Stimulated activated CD8-positive, alpha-beta memory T cell treated with anti-CD3 and anti-CD28 coated beads, Interleukin-15, amount 100 ng/mL, for 1 hour (primary cell): Measurements from ENCODE around the gene DPP4.

Source experiments
- DNase-seq: peaks from one replicate; pipeline ENCODE4 v3.0.0-alpha.2; 2020; ENCODE audit warnings: low read depth

The DPP4 gene

DNA sequence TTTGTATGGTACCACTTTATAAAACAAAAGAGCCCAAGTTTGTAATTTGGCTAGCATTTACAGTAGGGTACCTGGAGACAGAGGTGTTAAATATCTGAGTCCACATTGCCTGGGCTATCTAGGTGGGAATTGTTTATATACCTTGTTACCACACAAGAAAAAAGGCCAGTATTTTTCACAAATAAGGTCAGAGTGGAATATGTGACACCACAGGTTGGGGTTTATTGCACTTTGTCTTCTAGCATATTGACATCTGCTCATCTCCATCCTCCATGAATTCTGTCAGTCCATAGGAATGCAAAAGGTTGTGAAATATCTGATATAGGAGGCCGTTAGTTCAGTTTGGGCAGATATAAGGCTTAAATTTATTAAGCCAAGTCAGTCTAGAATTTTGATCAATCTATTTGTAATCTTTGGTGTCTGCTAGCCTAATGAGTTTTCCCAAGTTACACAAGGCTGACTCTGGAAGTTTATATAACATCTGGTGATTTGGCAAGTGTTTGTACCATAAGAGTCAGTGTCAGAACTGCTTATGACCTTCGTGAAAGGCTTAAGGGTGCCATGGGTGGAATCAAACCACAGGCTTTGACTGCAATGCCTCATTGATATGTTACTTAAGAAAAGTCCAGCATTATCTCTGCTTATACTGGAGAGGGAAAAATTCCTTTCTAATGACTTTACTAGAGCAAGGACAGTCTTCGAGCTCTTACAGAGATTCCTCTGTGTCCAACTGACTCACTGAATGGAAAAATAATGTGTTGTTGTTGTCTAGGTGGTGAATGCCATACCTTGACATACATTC lies 11.3 kb upstream of the DPP4 start:
- DNase-seq = no peak

DNA sequence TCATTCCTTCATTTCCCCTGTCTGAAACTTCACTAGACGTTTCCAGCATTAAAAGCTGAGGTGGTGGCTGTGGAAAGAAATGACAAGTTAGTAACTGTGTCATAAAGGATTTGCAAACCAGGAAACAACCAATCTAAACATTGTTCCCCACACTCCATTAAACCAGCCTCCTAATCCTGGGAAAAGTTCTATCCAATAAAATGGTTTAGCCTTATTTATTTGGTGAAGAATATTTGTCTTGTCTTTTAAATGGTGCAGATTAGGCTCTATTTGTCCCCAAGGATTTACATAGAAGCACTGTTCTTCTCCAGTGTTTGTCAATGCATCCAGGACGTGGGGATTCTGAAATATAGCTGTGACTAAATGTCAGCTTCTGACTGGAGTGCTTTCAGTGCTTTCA lies 10.5 kb upstream of the DPP4 start:
- no peak for DNase-seq

DNA sequence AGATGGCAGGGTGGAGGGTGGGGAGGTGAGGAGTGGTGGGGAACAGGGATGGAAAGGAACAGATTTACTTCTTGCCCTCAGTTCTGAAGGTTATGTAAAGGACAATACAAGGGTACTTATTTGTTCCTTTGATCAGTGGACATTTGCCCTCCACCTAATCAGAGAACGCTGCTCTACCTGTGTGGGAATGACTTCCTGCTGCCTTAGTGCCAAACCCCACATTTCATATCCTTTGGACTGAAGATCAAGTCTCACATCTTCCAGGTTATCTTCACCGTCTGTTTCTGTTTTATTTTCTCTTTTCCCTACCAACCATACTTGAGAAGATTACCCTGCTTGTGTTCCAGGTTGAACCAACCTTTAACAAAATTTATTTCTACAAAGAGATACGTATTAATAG lies 8.7 kb upstream of the DPP4 start:
- DNase-seq = no peak

DNA sequence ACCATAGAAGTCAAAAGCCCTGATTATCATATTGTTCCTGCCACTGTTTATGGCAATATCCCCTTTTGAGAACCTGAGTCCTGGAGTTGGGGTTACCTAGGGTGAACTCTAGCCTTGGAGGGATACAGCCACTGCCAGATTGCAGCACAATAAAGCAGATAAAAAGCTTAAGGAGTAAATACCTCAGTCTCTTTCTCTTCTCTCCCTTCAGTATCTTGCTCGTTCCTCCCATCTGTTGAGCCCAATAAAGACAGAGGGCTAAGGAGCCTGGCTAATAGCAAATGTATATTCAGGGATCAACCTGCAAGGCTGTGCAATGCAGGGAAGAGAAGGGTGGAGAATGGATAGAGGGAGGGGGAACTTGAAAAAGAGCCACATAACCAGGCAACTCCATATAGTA lies 8.0 kb upstream of the DPP4 start:
- no peak for DNase-seq

DNA sequence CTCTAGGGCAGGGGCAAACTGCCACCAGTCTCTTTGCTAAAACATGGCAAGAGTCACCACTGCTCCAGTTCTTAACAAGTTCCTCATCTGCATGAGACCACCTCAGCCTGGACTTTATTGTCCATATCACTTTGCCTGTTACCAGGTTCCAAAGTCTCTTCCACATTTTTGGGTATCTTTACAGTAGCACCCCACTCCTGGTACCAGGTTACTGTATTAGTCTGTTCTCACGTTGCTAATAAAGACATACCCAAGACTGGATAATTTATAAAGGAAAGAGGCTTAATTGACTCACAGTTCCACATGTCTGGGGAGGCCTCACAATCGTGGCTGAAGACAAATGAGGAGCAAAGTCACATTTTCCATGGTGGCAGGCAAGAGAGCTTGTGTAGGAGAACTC lies 5.5 kb upstream of the DPP4 start:
- DNase-seq = no peak

DNA sequence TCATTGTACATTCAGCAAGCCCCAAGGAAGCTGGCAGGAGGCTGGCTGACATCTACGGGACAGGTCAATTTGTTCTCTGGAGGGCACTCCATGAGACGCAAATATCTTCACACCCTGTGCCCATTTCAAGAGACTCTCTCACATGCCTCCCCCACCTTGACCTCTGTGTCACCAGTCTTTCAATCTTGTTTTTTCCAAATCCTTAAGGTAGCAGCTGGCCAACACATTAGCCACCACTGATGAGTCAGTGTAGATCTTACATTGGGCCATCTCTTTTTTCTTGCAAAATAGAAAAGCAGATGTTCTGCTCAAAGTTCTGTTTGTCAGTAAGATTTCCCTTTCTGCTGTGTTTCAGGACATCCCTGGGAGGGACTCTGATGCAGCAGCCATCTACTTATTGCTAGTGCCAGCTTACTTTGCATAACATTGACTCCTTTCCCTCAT lies 1.7 kb upstream of the DPP4 start:
- no peak for DNase-seq

DNA sequence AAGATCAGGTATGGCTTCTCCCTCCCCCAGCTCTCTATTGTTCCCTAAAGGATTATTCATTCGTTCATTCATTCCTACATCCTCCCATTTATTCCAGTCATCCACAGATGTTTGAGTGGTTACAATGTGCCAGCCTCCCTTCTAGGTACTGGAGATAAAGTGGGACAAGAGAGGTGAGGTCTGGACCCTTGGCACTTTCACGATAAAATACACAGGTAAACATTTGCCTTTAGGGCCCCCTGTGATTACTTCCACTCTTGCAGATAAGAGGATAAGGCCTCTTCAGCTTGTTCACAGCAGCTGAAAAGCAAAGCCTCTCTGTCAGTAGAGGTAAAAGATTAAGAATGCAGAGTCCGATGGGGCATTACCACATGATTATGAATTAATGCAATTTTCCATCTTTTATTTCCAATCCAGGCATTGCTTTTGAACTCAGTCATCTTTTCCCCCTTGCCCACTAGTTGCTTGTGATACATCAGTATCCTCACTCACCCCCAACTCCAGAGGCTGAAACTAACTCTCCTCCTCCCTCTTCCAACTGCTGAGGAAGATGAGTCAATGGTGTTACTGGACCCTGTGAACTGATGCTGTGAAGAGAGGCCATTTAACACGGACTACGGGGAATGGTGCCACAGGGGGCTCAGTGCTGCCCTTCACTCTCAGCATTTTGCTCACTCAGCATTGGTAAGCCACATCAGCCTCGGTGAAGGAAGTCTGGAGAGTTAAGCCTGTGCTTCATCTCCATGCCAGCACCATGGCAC lies 1.1 kb upstream of the DPP4 start:
- DNase-seq = no peak

DNA sequence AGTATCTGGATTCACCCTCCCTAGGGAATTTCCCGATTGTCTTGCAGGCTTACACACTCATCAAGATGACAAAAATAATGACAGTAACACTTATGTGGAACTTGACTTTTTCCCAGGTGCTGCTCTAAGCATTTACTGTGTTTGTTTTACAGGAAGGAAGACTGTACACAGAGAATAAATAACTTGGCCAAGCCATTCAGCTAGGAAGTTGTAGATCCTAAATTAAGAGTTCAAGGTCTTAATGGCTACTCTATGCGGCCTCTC lies 549 bp upstream of the DPP4 start:
- DNase-seq = no peak

DNA sequence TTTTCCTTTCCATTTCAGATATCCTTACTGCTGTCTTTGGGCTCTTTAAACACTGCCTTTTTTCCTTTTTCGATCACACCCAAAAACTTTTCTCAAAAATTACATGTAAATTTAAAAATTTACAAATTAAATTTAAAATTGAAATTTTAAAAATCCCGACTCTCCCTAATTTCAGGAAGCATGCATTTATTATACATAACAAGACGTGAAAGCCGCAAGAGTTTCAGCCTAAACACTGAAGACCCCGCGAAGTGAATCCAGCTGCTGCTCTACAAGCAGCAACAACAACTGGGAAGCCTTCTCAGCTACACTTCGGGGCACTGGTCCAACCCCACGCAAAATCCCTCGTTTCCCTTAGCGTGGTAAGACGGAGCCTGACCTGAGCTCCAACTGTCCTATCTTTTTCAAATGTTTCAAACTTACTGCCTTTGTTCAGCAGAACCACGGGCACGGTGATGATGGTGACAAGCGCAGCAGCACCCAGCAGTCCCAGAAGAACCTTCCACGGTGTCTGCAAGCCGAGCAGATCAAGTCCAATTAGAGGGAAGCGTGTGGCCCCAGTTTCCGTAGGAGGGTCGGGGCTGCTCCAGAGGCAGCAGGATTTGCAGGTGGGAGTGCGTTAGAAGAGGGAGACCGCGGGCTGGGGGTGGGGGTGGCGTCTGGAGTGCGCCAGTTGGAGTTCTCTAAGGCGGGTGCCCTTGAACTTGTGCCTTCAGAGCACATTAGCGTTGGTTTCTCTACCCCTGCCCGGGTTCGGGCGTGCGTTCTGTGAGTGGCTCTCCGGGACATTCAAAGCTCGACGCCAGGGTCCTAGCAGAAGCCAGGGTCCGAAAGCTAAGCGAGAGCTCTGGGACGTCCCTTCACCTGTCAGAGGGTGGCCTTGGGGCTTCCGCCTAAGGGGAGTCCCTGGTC lies 783 bp downstream of the DPP4 start:
- DNase-seq = no peak

DNA sequence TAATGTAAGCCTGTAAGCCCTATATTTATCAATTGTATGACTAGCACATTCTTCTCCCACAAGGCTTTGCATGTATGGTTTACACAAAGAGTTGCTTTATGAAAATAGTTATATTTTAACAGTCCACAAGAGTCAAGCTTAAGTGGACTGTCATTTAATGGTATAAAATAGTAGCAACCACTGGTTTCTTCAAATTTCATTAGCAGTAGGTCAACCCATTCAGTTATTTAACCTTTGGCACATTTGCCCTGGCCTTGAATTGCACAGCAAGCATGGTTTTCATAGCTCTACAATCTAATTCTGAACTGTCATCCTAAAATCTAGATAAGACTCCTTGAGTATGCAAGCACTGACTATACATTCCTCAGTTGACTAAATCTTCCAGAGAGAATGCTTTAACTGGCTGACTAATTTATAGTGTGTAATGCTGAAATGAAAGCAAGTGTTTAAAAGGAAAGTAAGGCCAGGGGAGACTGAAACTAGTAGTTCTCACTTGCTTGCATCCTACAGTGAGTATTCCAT lies 1.8 kb downstream of the DPP4 start:
- DNase-seq = no peak

DNA sequence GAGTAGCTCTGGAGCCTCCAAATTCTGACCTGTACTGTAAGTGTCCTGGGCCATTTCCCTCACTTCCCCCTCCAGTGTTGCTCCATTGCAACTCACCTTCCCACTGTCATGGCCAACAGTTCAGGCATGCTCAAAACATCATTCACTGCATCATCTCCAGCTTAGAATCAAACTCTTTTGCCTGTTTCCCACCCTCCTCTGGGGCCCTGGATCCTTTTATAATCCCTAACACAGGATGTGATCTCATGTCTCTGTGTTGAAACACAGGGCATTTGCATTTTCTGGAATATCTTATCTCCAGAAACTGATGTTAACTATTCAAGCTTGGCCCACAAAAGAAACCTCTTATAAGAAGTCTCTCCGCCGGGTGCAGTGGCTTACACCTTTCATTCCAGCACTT lies 3.0 kb downstream of the DPP4 start:
- no peak for DNase-seq

DNA sequence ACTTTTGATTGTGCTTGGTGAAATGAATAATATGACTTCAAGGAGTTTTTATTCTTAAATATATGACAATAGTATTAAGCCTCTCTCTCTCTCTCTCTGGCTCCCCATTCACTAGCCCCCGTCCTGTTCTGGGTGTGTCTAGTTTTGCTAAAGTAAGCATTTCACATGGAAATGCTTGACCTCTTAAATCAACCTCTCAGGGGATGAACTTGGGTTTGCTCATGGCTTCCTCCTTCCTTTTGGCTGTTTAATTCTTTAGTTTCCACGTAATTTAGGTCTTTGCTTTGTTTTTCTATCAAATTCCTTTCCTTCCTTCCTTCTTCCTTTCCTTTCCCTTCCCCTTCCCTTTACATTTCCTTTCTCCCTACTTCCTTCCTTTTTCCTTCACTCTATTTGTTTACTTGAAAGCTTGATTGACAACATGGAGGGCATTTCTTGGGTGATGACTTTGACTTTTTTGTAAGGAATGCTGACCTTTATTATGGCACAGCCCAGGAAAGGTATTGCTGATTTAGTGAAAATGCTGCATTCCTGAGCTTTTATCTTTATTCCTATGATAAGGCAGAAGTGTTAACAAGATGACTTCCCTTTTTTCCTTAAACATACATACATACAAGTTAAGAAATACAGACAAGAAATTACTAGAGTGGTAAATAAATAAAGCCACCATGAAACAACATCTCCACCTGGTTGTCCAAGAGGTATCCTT lies 3.6 kb downstream of the DPP4 start:
- no peak for DNase-seq

DNA sequence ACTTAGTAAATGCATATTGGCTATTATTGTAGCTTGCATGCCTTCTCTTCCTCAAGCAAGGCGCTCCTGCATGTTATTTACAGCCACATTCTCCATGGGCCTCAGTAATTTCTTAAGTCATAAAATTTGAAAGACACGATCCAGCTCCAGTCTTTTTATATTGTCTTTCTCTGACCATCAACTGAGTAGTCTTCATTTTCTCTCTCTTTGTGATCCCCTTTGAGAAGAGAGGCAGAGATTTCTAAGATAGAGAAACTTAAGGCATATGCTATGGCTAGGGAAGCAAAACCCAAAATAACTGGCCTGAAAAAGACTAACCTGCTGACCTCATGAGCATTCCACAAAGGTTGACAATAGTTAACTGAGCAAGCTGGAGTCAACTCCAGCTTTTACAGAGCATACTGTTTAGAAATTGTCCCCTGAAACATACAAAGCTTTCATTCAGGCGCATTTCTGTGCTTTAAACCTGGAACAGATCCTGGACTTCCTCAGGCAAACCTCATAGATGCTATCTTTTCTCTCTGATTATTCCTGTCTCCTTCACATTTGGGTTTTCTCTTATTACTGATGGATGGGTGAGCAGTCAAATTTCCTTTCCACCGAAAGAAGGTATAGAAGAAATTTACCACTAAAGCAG lies 4.6 kb downstream of the DPP4 start:
- no peak for DNase-seq

DNA sequence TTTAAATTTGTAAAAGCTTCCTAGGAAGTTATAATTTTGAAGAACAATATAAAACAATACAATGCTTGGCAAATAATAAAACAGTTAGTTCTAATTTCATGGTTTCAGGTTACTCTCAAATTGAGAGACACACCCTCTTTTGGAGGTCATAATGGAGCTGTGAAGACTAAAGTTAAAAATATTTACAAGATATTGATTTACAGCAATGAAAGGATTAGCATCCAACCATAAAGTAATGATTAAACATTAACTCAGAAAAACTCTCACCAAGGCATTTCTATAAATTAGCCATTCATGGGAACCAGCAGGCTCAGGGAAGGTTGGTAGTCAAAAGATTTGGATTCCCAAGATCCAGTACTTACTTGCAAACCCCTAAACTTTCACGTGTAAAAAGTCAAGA lies 6.4 kb downstream of the DPP4 start:
- DNase-seq = no peak

DNA sequence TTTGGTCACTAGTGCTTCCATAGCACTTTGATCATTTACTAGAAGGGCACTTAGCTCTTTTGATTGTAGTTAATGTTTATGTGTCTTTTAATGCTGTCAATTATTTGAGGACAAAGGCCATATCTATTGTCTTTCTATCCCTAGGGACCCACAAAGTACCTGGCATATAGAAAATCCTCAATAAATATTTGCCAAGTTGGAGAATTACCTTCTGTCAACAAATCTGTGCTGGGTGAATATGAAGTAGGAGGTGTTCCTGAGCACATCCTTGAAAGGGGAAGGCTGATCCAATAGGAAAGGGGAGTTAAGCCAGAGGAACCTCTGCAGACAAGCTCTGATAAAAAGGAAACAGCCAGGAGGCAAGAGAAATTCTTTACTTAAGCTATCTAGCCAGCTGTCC lies 8.2 kb downstream of the DPP4 start:
- no peak for DNase-seq

DNA sequence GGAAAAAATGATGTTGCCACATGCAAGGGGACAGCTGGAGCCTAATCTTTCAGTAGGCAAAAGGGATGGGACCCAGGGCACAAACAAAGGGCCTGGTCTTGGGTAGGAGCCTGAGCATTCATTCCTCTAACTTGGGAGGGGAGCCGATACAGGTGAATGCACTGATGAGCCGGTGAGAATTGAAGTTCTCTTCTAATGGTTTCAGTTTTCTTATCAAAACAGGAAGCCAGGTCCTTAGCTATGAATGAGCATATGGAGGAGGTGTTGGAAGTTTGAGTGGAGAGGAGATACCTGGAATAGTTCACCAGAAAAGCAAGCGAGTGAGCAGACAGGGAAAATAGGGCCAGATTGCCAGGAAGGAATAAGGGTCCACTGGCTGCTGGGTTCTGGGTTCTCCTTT lies 10.1 kb downstream of the DPP4 start:
- no peak for DNase-seq

DNA sequence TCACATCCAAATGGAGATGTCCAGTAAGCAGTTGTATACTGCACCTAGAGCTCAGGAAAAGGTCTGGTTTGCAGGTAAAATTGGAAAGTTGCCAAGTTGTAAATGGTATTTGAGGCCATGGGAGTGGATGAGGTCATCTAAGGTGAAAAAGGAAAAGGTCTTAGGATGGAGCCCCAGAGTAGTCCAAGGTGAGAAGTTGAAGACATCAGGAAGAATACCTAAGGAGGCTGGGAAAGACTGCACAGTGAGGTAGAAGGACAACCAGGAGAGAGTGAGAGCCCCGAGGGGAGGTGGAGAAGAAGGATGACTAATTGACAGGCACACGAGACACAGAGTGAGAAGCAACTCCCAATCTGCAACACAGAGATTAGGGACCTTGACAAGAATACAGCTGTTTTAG lies 10.7 kb downstream of the DPP4 start:
- DNase-seq = no peak

DNA sequence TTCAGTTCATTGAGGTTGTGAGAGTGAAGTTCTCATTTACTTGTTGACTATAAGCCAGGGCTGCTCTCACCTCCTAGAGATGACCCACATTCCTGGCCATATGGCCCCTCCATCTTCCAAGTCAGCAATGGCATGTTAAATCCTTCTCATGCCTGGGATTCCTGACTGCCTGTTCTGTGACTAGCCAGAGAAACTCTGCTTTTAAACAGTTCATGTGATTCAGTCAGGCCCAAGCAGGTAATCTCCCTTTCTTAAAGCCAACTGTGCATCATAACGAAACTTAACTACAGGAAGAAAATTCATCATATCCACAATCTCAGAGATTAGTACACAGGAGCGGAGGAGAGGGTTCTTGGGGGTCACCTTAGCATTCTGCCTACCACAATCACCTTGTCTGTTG lies 11.5 kb downstream of the DPP4 start:
- no peak for DNase-seq

DNA sequence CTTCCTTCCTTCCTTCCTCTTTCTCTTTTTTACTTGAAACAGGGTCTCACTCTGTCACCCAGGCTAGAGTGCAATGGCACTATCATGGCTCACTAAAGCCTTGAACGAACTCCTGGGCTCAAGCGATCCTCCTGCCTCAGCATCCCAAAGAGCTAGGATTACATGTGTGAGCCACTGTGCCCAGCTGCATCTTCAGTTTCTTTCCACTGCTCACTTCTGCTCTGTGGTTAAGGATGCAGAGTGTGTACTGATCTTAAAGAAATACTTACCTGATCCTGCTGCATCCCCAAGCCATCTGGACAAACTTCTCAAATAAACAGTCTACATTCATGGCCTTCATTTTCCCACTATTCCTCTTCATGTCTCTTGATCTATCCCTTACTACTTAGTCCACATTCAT lies 13.0 kb downstream of the DPP4 start:
- no peak for DNase-seq

DNA sequence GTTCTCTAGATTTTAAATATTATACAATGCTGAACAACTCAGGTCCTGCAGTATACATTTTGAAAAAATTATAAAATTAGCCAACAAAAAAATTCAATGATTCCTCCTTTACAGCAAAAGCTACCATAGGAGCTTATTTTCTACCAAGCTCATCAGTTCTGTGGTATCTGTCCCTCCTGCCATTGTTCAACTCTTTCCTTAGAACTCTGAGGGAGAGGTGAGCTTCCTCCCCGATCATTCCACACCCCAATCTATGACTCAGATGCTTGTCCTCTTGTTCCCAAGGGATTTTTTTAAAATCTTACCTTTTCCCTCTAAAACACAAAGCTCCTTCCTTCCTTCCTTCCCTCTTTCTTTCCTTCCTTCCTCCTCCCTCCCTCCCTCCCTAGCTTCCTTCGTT lies 13.5 kb downstream of the DPP4 start:
- no peak for DNase-seq

DNA sequence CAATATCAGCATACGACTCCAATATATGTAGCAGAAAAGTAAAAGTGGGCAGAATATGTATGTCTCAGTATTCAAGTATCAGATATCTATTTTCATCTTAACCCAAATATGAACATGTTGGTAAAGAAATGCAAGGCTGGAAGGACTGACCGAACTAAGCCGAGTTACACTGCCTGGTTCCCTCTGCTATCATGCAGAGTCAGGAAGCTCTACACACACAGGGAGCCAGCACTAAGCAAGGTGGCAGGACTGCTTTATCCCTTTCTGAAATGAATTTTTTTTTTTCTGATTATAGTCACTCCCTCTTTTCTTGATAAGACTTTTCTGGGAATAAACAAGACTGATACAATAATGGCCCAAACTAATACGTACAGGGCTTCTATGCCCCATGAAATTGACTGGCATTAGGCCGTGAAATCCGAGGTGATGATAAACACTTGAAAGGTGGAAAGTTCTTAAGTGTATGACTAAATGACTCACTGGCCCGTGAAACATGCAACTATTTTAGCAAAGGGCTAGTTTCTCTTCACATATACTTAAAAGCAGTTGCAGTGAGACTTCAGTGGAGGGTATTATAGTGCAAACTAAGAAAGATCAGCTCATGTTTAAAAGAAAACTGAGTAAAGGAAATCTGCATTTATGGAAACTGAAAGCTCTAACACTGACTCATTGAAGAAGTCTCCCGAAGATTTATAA lies 14.9 kb downstream of the DPP4 start:
- no peak for DNase-seq
